Activated CD4-positive, alpha-beta T cell treated with anti-CD3 and anti-CD28 coated beads, Interleukin-2, amount 10 ng/mL, durations not matched to agents 7 days and 5 days (primary cell): ENCODE data around the gene OGFOD2. TPM values are rescaled to one million over a fixed set of nuclear protein-coding genes. Genes with fewer than 3 reads are reported as not detected.
"Not testable (repeated sequence)": the region's sequence is repeated elsewhere in the genome, so short reads cannot be mapped to it uniquely, and the experiment has no call there.

Experiments
- CTCF ChIA-PET: fragments of 350-600 bp; sonication (Branson Sonifier 250); formaldehyde crosslinking; loops from one replicate; lab custom pipeline; 2021; ENCODE audit warnings: antibody characterized with exemption; lab: Charles Lee
- POLR2A ChIA-PET: fragments of 350-600 bp; sonication (Branson Sonifier 250); formaldehyde crosslinking; loops from one replicate; lab custom pipeline; 2021; ENCODE audit warnings: antibody characterized with exemption; lab: Charles Lee
- DNase-seq: peaks from one replicate; pipeline ENCODE4 v3.0.0-alpha.2; 2020
- H3K27ac Mint-ChIP-seq: one replicate; pipeline ENCODE4 v1.8.0; 2021; ENCODE audit warnings: mild to moderate bottlenecking, moderate library complexity, mixed read lengths
- H3K27me3 Mint-ChIP-seq: one replicate; pipeline ENCODE4 v1.8.0; 2021; ENCODE audit warnings: mixed read lengths
- H3K36me3 Mint-ChIP-seq: one replicate; pipeline ENCODE4 v1.8.0; 2021; ENCODE audit warnings: low read depth, mixed read lengths
- H3K4me1 Mint-ChIP-seq: one replicate; pipeline ENCODE4 v1.8.0; 2021; ENCODE audit warnings: mixed read lengths
- H3K4me3 Mint-ChIP-seq: one replicate; pipeline ENCODE4 v1.8.0; 2021; ENCODE audit warnings: mild to moderate bottlenecking, moderate library complexity, mixed read lengths
- H3K9me3 Mint-ChIP-seq: one replicate; pipeline ENCODE4 v1.8.0; 2021; ENCODE audit warnings: mixed read lengths
- total RNA-seq, 2 experiments: library from RNA; stranded (reverse); gene quantifications; one replicate each; pipeline ENCODE4 v1.2.3, GENCODE V29; 2021

The OGFOD2 gene
- total RNA-seq, 2 experiments from 2014 or later, result 25.3 to 25.9 TPM

DNA sequence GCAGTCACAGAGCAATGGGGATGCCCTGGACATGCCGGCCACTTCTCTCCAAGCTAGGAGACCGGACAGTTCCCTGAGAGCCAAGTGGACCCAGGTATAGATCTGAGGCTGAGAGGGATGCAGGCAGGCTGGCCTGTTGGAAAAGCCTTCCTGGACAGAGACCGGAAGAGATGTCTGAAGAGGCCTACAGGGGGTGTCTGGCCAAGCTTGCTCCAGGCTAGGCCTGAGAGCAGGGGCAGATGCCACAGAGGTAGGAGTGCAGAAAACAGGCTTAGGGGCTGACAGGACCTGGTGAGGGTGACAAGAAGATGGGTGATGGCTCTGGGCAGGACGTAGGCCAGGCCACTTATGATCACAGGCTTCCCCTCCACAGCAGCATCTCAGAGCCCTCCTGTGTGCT lies 35.6 kb downstream of the OGFOD2 start:
- ChIA-PET CTCF (no interaction called here), POLR2A (no interaction called here)
- no peak for DNase-seq
- Mint-ChIP-seq H3K4me1 (no peaks in the 10 kb centered on the region), H3K4me3 (no peak overlapping the region), H3K27ac (no peak overlapping the region), H3K9me3 (no peaks in the 10 kb centered on the region), H3K27me3 (no peaks in the 10 kb centered on the region), H3K36me3 (no peaks in the 10 kb centered on the region)

DNA sequence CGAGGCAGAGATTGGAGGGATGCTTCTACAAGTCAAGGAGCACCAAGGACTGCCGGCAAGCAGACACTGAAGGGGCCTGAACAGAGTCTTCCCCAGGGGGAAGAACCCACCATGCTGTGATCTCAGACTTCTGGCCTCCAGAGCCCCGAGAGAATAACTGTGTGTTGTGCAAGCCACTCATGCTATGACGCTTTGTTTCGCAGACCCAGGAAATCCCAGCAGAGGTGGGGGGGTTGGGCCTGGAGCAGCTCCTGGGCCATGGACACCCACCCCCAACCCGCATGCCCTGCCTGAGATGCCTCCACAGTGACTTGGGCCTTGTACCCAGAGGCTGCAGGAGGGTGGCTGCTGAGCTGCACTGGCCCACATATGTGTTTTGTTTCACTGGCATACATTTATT lies 36.7 kb downstream of the OGFOD2 start:
- no peak overlapping the region for H3K4me3 Mint-ChIP-seq
- H3K9me3 Mint-ChIP-seq, result no peaks in the 10 kb centered on the region
- H3K36me3 Mint-ChIP-seq, result no peaks in the 10 kb centered on the region
- no peaks in the 10 kb centered on the region for H3K27me3 Mint-ChIP-seq
- no peaks in the 10 kb centered on the region for H3K4me1 Mint-ChIP-seq
- no peak overlapping the region for H3K27ac Mint-ChIP-seq
- CTCF ChIA-PET, result interaction anchor here (1.4 kb wide), 1 partner anchor 226 kb away, joined by 3 read pairs; no protein-coding TSS in a partner anchor
- POLR2A ChIA-PET, result no interaction called here
- no peak for DNase-seq

DNA sequence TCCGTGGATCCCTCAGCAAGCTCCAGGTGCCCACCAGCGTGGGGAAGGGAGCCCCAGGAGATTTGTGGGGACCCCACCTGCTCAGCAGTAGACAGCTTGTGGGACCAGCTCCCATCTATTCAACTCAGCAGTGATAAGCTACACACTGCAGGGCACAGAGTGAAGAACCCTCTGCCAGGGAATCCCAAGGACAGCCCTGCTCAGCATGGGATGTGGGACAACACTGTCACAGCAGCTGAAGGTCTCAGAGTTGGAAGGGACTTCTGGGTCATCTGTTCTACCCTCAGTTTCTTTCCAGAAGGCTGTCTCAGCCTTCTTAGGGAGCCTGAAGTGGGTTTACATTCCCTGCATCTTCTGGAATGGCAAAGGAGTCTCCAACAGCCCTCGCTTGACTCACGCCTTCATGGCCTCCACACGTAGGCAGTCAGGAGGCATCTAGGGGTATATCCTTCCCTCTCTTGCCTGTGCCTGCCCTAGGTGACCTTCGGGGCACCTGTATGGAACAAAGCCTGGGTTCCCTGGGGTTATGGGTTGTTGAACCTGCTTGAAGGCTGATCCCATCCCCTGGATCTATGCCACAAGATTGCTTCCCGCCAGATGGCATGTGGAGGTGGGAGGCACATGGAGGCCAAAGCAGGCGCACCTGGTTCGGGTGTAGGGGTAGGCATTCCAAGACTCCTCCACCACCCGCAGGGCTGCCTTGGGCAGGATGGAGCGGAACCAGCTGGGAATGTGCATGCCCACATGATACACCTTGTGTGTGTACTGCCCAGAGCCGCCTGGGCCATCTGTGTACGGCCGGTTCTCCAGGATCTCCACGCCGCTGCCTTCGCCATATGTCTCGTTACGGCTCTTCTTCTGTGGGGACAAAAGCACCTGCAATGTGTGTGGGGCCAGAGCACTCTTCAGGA lies 38.4 kb downstream of the OGFOD2 start:
- POLR2A ChIA-PET, result no interaction called here
- CTCF ChIA-PET, result no interaction called here
- Mint-ChIP-seq H3K27me3 (no peaks in the 10 kb centered on the region), H3K4me1 (no peaks in the 10 kb centered on the region), H3K4me3 (no peak overlapping the region), H3K9me3 (no peaks in the 10 kb centered on the region), H3K36me3 (no peaks in the 10 kb centered on the region), H3K27ac (no peak overlapping the region)
- DNase-seq, result no peak

DNA sequence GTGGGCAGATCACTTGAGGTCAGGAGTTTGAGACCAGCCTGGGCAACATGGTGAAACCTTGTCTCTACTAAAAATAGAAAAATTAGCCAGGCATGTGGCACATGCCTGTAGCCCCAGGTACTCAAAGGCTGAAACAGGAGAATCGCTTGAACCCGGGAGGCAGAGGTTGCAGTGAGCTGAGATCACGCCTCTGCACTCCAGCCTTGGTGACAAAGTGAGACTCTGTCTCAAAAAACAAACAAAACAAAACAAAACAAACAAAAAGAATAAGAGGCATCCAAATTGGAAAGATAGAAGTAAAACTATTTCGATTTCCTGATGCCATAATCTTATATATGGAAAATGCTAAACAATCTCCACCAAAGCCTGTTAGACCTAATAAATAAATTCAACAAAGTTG lies 39.4 kb downstream of the OGFOD2 start:
- H3K4me1 Mint-ChIP-seq, H3K27me3 Mint-ChIP-seq, CTCF ChIA-PET, H3K9me3 Mint-ChIP-seq, H3K27ac Mint-ChIP-seq, H3K4me3 Mint-ChIP-seq, H3K36me3 Mint-ChIP-seq, DNase-seq: not testable (repeated sequence)
- POLR2A ChIA-PET, result interaction anchor here (0.5 kb wide), 1 partner anchor 12 kb away, joined by 3 read pairs; no protein-coding TSS in a partner anchor

DNA sequence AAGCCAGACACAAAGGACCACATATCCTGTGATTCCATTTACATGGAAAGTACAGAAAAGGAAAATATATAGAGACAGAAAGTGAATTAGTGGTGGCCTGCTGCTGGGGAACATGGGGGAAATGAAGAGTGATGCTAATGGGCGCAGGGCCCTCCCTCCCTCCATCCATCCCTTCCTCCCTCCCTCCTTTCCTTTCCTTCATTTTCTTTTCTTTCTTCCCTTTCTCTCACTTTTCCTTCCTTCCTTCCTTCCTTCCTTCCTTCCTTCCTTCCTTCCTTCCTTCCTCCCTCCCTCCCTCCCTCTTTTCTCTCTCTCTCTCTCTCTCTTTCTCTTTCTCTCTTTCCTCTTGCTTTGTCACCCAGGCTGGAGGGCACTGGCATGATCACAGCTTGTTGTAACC lies 42.7 kb downstream of the OGFOD2 start:
- Mint-ChIP-seq H3K4me3 (no peak overlapping the region), H3K27ac (no peak overlapping the region), H3K27me3 (no peaks in the 10 kb centered on the region), H3K36me3 (no peaks in the 10 kb centered on the region), H3K9me3 (no peaks in the 10 kb centered on the region), H3K4me1 (peaks cover 8% of the 10 kb centered on the region)
- CTCF ChIA-PET, result no interaction called here
- no peak for DNase-seq
- POLR2A ChIA-PET, result no interaction called here

DNA sequence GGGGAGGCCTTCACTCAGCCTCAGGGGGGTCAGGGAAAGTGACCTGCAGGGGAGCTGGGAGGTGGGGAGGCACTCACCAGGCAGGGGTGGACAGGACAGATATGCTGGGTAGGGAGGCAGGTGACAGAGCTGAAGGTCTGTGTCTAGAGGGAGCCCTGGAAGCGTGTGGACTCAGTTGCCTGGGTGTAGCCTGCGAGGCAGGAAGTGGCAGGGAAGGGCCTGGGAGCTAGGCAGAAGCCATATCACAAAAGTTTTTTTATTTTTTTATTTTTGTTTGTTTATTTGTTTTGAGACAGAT lies 44.7 kb downstream of the OGFOD2 start:
- H3K4me3 Mint-ChIP-seq, result no peak overlapping the region
- peaks cover 16% of the 10 kb centered on the region for H3K4me1 Mint-ChIP-seq
- ChIA-PET POLR2A (no interaction called here), CTCF (interaction anchor here (0.9 to 1.5 kb wide), 2 partner anchors 11 to 14 kb away, joined by 4 to 5 read pairs; no protein-coding TSS in a partner anchor)
- no peaks in the 10 kb centered on the region for H3K27me3 Mint-ChIP-seq
- no peaks in the 10 kb centered on the region for H3K36me3 Mint-ChIP-seq
- DNase-seq, result no peak
- H3K9me3 Mint-ChIP-seq, result no peaks in the 10 kb centered on the region
- no peak overlapping the region for H3K27ac Mint-ChIP-seq

DNA sequence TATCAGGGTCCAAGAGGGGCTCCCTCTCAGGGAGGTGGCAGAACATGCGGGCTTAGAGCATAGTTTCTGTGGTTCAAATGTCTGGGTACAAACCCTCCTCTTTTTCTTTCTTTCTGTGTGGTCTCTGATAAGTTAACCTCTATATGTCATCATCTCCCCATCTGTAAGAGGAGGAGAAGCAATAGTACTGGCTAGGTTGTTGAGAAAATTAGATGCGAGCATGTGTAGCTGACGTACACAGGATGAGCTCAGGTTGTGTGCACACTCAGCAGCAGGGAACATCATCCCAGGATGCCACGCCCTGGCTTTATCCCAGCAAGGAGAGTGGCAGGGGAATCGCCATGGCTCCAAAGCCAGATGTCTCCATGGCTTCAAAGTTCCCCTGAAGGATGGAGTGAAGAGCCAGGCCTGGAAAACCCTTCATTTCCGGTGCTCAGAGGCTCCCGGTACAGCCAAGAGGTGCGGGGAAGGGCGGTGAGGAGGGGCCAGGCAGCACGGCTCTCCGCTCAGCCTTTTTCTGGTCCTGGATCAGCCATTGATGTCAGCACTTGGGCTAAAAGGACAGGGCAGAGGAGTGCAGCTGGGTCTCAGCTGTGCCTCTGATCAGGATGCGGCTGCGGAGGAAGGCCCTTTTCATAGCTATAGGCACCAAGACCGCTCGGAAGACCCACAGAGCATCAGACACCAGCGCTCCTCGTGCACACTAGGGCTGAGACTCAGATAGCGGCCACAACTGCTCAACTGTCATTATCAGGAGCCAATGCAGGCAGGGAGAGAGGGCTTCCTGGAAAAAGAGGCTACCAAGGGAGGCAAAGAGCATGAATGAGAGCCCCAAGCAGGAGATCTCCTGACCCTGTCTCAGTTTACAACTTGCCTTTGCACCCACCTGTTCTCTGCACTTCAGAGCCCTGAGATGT lies 46.9 kb downstream of the OGFOD2 start:
- ChIA-PET CTCF (interaction anchor here (0.6 to 1.6 kb wide), 5 partner anchors 9 to 236 kb away, joined by 3 to 7 read pairs (median 3); no protein-coding TSS in a partner anchor), POLR2A (no interaction called here)
- H3K27me3 Mint-ChIP-seq, result no peaks in the 10 kb centered on the region
- no peaks in the 10 kb centered on the region for H3K9me3 Mint-ChIP-seq
- no peak overlapping the region for H3K27ac Mint-ChIP-seq
- peaks cover 23% of the 10 kb centered on the region for H3K4me1 Mint-ChIP-seq
- no peak for DNase-seq
- H3K36me3 Mint-ChIP-seq, result no peaks in the 10 kb centered on the region
- no peak overlapping the region for H3K4me3 Mint-ChIP-seq

DNA sequence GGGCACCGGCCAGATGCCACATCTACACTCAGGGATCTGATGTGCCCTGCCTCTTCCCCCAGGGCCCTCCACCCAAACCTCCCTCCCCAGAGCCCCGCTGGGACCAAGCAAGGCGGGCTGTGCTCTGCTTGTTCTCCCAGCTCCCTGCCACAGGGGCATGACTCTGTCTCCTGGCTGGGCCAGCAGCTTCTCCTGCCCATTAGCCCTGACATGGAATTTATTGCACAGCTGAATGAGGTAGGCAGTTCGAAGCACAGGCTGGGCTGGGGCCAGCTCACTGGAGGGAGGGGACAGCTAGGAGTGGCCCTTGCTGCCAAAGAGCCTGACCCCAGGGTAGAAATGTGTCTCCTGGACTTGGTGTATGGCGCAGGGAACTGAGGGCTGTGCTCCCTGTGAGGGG lies 47.8 kb downstream of the OGFOD2 start:
- Mint-ChIP-seq H3K36me3 (peaks cover 1% of the 10 kb centered on the region), H3K4me3 (no peak overlapping the region), H3K9me3 (no peaks in the 10 kb centered on the region), H3K27ac (peak overlapping the region; percentile 7), H3K4me1 (peaks cover 23% of the 10 kb centered on the region), H3K27me3 (no peaks in the 10 kb centered on the region)
- no peak for DNase-seq
- CTCF ChIA-PET, result interaction anchor here (0.7 to 1.6 kb wide), 4 partner anchors 20 to 338 kb away, joined by 3 to 7 read pairs (median 4); no protein-coding TSS in a partner anchor
- POLR2A ChIA-PET, result no interaction called here

DNA sequence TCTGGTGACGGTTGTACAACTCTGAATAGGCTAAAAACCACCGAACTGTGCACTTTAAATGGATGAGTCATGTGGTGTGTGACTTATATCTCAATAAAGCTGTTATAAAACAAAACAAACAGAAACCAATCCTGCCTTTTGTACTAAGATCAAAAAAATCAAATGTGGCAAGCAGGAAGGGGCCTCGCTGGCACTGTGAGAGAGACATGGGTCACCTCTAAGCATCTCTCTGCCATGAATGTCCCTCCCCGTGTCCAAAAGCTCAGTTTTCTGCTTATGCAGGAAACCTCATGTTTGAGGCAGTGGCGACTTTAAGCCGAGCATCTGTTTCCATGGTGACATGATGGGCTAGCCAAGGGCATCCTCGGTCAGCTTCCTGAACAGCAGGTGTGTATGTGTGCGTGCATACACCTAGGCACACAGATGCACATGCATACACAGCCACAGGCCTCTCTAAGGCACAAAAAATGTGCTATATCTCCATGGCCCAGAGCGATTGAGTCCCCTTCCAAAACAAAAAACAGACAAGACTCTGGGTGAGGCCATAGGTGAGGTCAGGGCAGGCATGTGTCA lies 49.9 kb downstream of the OGFOD2 start:
- H3K27me3 Mint-ChIP-seq, result no peaks in the 10 kb centered on the region
- peak overlapping the region; percentile 3 for H3K27ac Mint-ChIP-seq
- H3K9me3 Mint-ChIP-seq, result no peaks in the 10 kb centered on the region
- ChIA-PET POLR2A (interaction anchor here (0.6 kb wide), 1 partner anchor 233 kb away, joined by 4 read pairs; no protein-coding TSS in a partner anchor), CTCF (interaction anchor here (0.8 to 1.7 kb wide), 4 partner anchors 12 to 27 kb away, joined by 3 to 4 read pairs (median 3); no protein-coding TSS in a partner anchor)
- peaks cover 21% of the 10 kb centered on the region for H3K4me1 Mint-ChIP-seq
- H3K4me3 Mint-ChIP-seq, result no peak overlapping the region
- peak; percentile 14 for DNase-seq
- peaks cover 2% of the 10 kb centered on the region for H3K36me3 Mint-ChIP-seq

DNA sequence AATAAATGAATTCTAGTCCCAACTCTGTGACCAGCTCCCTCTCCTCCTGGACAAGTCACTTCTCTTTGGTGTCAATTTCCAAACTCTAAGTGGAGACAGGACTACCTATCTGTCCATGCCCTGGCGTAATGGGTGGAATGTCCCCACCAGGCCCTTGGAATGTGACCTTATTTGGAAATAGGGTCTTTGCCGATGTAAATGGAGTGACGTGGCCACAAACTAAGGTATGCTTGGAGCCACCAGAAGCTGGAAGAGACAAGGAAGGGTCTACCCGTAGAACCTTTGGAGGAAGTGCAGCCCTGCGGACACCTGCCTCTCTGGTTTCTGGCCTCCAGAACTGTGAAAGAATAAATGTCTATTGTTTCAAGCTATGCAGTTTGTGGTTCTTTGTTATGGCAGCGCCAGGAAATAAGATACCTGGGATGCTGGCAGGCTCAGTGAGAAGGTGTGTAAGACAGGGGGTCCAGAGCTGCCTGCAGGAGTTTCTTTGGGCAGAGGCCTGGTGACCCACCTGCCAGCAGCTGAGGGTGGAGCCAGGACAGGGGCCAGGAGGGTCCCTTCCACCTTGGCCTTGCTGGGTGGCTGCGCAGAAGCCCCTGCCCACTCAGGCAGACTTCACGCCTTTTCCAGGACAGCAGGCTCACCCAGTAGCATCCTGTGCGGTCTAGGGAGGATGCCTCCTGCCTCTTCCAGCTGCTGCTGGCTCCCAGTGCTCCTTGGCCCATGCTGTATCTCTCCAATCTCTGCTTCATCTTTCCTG lies 51.2 kb downstream of the OGFOD2 start:
- Mint-ChIP-seq H3K36me3 (peaks cover 5% of the 10 kb centered on the region), H3K4me1 (peaks cover 21% of the 10 kb centered on the region), H3K27me3 (no peaks in the 10 kb centered on the region), H3K4me3 (no peak overlapping the region), H3K9me3 (no peaks in the 10 kb centered on the region), H3K27ac (no peak overlapping the region)
- POLR2A ChIA-PET, result no interaction called here
- CTCF ChIA-PET, result interaction anchor here (1.1 to 1.7 kb wide), 2 partner anchors 17 to 26 kb away, joined by 3 read pairs; no protein-coding TSS in a partner anchor
- no peak for DNase-seq

DNA sequence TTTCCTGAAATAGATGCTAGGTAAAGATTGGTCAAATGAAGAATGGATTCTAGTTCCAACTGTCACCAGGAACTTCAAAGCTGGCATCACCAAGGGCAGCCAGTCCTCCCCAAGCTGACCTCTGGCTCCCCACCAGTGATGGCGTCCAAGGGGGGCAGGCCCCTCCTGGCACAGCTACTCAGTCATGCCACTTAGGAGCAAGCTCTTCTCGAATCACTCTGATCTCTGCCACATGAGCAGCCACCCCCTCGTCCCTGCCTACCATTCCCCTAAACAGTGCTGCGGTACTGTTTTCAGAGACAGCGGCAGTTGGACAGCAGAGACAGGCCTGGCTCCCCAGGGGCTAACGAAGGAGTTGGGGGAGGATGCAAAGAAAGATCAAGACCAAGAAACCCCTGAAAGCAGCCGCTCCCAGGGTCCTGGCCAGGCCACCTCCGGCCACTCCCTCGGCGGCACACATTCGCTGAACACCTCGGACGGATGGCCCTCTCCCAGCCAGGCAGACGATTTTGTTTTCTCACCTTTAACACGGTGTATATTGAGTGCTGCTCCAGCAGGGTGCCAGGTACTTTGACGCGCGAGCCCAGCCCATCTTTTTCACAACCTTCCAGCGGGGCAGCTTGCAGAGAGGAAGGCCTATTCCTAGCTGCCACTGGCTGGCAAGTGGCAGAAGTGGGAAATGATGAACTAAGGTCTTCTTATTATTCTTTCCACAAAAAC lies 52.8 kb downstream of the OGFOD2 start:
- Mint-ChIP-seq H3K9me3 (no peaks in the 10 kb centered on the region), H3K36me3 (peaks cover 5% of the 10 kb centered on the region), H3K4me3 (no peak overlapping the region), H3K4me1 (peaks cover 19% of the 10 kb centered on the region), H3K27me3 (no peaks in the 10 kb centered on the region), H3K27ac (no peak overlapping the region)
- ChIA-PET CTCF (interaction anchor here (0.8 to 1.4 kb wide), 3 partner anchors 9 to 167 kb away, joined by 3 to 4 read pairs (median 4); no protein-coding TSS in a partner anchor), POLR2A (no interaction called here)
- DNase-seq, result no peak
